HepG2 (cell line): ENCODE data around the gene KRTAP10-6. TPM values are rescaled to one million over a fixed set of nuclear protein-coding genes. Genes with fewer than 3 reads are reported as not detected.
"Not testable (repeated sequence)": the region's sequence is repeated elsewhere in the genome, so short reads cannot be mapped to it uniquely, and the experiment has no call there.

Experiments used
- ATAC-seq: fragments of 200-7000 bp; cut with Tn5 transposase; 3 replicates; pipeline ENCODE4 v1.9.1; 2020; ENCODE audit warnings: mild to moderate bottlenecking, moderate library complexity
- BruUV-seq: library from RNA; stranded (reverse); fragments of 400-500 nt; replicated peaks from 2 replicates; lab custom pipeline; 2021; lab: Mats Ljungman, UMichigan
- CTCF ChIA-PET: fragments of 300-600 bp; formaldehyde crosslinking; extraction: SDS; loops from one replicate; lab custom pipeline; 2021; ENCODE audit warnings: low total read pairs, inconsistent platforms, low intra/inter-chr PET ratio; lab: Yijun Ruan, JAX
- POLR2A ChIA-PET: fragments of 350-600 bp; sonication (Branson Sonifier 250); formaldehyde crosslinking; loops from one replicate; lab custom pipeline; 2020; ENCODE audit warnings: antibody characterized with exemption, inconsistent platforms; lab: Yijun Ruan, JAX
- DNase-seq: peaks from one replicate; pipeline ENCODE4 v3.0.0-alpha.2; 2015; ENCODE audit warnings: low spot score
- FAIRE-seq: peaks from 3 replicates; lab custom pipeline; 2011; peaks lifted over from hg19 to GRCh38; lab: Jason Lieb, UNC
- H2AFZ ChIP-seq: one replicate; pipeline ENCODE4 v1.6.1; 2011; ENCODE audit warnings: low read length, inconsistent platforms
- H3K27ac ChIP-seq: fragments of 300-600 bp; 3 replicates; pipeline ENCODE4 v1.8.0; 2011; ENCODE audit warnings: mixed run types, mild to moderate bottlenecking, mixed read lengths, low read length, inconsistent platforms; ENCODE audit not compliant: insufficient read depth; ENCODE audit errors: extremely low read length
- H3K27me3 ChIP-seq, 2 experiments: fragments of 200-600 bp in 1 of 2; 2 replicates in 1 of 2; 3 replicates in 1 of 2; pipeline versions ENCODE4 v1.6.0 to v1.8.0; 2011; ENCODE audit warnings: low read length in 2 of 2, mild to moderate bottlenecking in 2 of 2, moderate library complexity in 2 of 2, inconsistent platforms in 1 of 2; ENCODE audit not compliant: insufficient read depth in 2 of 2, control insufficient read depth in 1 of 2
- H3K36me3 ChIP-seq, 2 experiments: fragments of 200-600 bp in 1 of 2; replicated peaks in 1 of 2; 2 replicates in 1 of 2; 3 replicates in 1 of 2; pipeline versions ENCODE4 v1.5.1 to v1.8.0; 2011; ENCODE audit warnings: low read length in 2 of 2, inconsistent platforms in 1 of 2; ENCODE audit not compliant: insufficient read depth in 2 of 2, control insufficient read depth in 1 of 2
- H3K4me1 ChIP-seq: 2 replicates; pipeline ENCODE4 v1.5.1; 2012; ENCODE audit warnings: low read length, inconsistent platforms; ENCODE audit not compliant: insufficient read depth
- H3K4me2 ChIP-seq: 2 replicates; pipeline ENCODE4 v1.6.0; 2011; ENCODE audit warnings: low read depth, low read length, inconsistent platforms
- H3K4me3 ChIP-seq, 3 experiments: fragments of 200-600 bp in 1 of 3; sonication (generic), shearing (Covaris generic) in 1 of 3; replicated peaks in 1 of 3; 2 replicates each; pipeline ENCODE4 v1.5.1; 2011 to 2016; ENCODE audit warnings: low read length in 3 of 3, inconsistent platforms in 2 of 3, low read depth in 2 of 3, mild to moderate bottlenecking in 2 of 3, control low read depth in 1 of 3, mixed read lengths in 1 of 3; ENCODE audit not compliant: insufficient read depth in 1 of 3
- H3K79me2 ChIP-seq: one replicate; pipeline ENCODE4 v1.6.1; 2011; ENCODE audit warnings: low read length, inconsistent platforms; ENCODE audit not compliant: insufficient read depth
- H3K9ac ChIP-seq: 2 replicates; pipeline ENCODE4 v1.6.0; 2011; ENCODE audit warnings: mild to moderate bottlenecking, low read depth, low read length, inconsistent platforms; ENCODE audit not compliant: insufficient read depth
- H3K9me3 ChIP-seq: 2 replicates; pipeline ENCODE4 v1.5.1; 2012; ENCODE audit warnings: mild to moderate bottlenecking, low read length
- H4K20me1 ChIP-seq: 2 replicates; pipeline ENCODE4 v1.6.0; 2011; ENCODE audit warnings: inconsistent platforms, mild to moderate bottlenecking, low read length, moderate library complexity; ENCODE audit not compliant: insufficient read depth
- FIP1L1 ChIP-seq: fragments of 200-400 bp; formaldehyde crosslinking; IDR thresholded peaks from 2 replicates; pipeline ENCODE4 v1.6.1; 2018; ENCODE audit warnings: low read depth, mild to moderate bottlenecking, low read length, moderate library complexity, borderline replicate concordance; ENCODE audit not compliant: insufficient read depth
- KIAA2018 ChIP-seq: sonication (generic); formaldehyde crosslinking; IDR thresholded peaks from 2 replicates; pipeline ENCODE4 v1.5.0; 2020; ENCODE audit warnings: mild to moderate bottlenecking, missing genetic modification reagents, borderline replicate concordance
- NR2C2 ChIP-seq: sonication (generic); formaldehyde crosslinking; IDR thresholded peaks from 2 replicates; pipeline ENCODE4 v1.4.0; 2020; ENCODE audit warnings: missing genetic modification reagents, mild to moderate bottlenecking, moderate library complexity, borderline replicate concordance
- WGBS: methylation state at CpG from one replicate; pipeline ENCODE4 v1.1.6; 2017; ENCODE audit warnings: low lambda C conversion rate; 5-methylcytosine and 5-hydroxymethylcytosine counted together
- in situ Hi-C: cut with HindIII; loops from 2 replicates; pipeline ENCODE4 v1.10.0; 2017; ENCODE audit warnings: low pct_unique_long_range_greater_than_20kb; ENCODE audit not compliant: extremely low pct_ligation_motif_present
- intact Hi-C: fragments of 100-400 bp; cut with micrococcal nuclease; formaldehyde crosslinking; loops from one replicate; pipeline ENCODE4 v1.10.0; 2022; ENCODE audit not compliant: unreplicated experiment
- polyA plus RNA-seq, 8 experiments: library from polyadenylated mRNA; depleted of rRNA in 3 of 8; stranded (reverse) in 7 of 8; unstranded in 1 of 8; fragments of >200 nt; fragmentation: Illumina TruSeq in 4 of 8; extraction: Trizol in 4 of 8; gene quantifications; 2 replicates each; pipeline versions ENCODE4 v1.2.1 to v1.2.3, GENCODE V29; 2011 to 2016; ENCODE audit warnings: low read depth in 4 of 8, missing spikeins in 1 of 8, mixed read lengths in 1 of 8; ENCODE audit not compliant: insufficient read depth in 1 of 8
- total RNA-seq, 5 experiments: library from RNA; depleted of rRNA; stranded (reverse); fragments of >200 nt; fragmentation: Illumina TruSeq; extraction: Trizol; gene quantifications; 2 replicates each; pipeline ENCODE4 v1.2.3, GENCODE V29; 2016; ENCODE audit warnings: low read depth in 1 of 5

The KRTAP10-6 gene
- total and polyA plus RNA-seq, 2 of the 13 experiments (the other 11 are each of a cell fraction or from before 2014, with no cell fraction given): not detected

GRCh38 chr21:44611551-44611950 is 19.2 kb upstream of the KRTAP10-6 start (continued):
- no peak for TF ChIP-seq FIP1L1
- TF ChIP-seq KIAA2018 (CRISPR knock-in tag): no peak
- TF ChIP-seq NR2C2 (CRISPR knock-in tag): no peak

- ATAC-seq, H3K4me3 ChIP-seq, intact Hi-C loops, H3K36me3 ChIP-seq, DNase-seq, H2AFZ ChIP-seq, H3K79me2 ChIP-seq, in situ Hi-C loops, BruUV-seq, FAIRE-seq, H3K9ac ChIP-seq, POLR2A ChIA-PET, H3K4me2 ChIP-seq, CTCF ChIA-PET, H3K27ac ChIP-seq, H4K20me1 ChIP-seq, H3K4me1 ChIP-seq: not testable (repeated sequence)
- WGBS: 65% methylated on average over 7 of the region's 7 CpGs
- Histone ChIP-seq H3K9me3 (peaks cover 24% of the 10 kb centered on the region; the same call in 1 of the 2 replicates), H3K27me3 (peaks cover 1 to 13% of the 10 kb centered on the region in 2 experiments; a peak in 3 of 5 replicates)
Observed at GRCh38 chr21:44610157-44610843, 18.0 kb upstream of the KRTAP10-6 start.
